SU-DHL-6 (cell line): ENCODE measurements around the gene ADARB2.

Experiments
- EZH2phosphoT487 ChIP-seq: fragments of 200-600 bp; sonication (generic), shearing (Covaris generic); conservative IDR thresholded peaks from 2 replicates; pipeline ENCODE4 v1.6.1; 2018; ENCODE audit warnings: mild to moderate bottlenecking, antibody characterized with exemption, low read length, moderate library complexity, mixed read lengths
- TF ChIP-seq, protein P1 (sequence below): fragments of 200-600 bp; sonication (generic); IDR thresholded peaks from one replicate; pipeline ENCODE4 v1.5.1; 2017; ENCODE audit warnings: antibody characterized with exemption, mild to moderate bottlenecking, low read length, moderate library complexity; ENCODE audit not compliant: insufficient read depth, poor library complexity, severe bottlenecking

DNA sequence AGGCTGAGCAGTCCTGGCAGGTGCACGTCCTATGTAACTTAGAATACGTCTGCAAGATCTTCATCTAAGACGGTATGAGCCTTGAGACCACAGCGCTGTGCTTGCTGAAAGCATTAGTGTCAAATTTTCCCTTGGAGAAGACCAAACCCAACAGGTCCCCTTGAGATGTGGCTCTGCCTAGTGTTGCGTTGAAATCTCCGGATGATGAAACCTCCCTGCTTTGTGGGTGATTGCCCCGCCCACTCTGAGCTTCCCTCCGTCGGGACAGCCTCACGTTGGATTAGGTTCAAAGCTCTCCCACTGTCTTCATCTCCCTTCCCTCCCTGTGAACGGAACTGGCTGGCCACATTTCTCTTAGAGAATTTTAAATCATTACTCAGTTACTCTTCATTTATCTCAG lies 102.0 kb downstream of the ADARB2 start:
- TF ChIP-seq, protein P1, sequence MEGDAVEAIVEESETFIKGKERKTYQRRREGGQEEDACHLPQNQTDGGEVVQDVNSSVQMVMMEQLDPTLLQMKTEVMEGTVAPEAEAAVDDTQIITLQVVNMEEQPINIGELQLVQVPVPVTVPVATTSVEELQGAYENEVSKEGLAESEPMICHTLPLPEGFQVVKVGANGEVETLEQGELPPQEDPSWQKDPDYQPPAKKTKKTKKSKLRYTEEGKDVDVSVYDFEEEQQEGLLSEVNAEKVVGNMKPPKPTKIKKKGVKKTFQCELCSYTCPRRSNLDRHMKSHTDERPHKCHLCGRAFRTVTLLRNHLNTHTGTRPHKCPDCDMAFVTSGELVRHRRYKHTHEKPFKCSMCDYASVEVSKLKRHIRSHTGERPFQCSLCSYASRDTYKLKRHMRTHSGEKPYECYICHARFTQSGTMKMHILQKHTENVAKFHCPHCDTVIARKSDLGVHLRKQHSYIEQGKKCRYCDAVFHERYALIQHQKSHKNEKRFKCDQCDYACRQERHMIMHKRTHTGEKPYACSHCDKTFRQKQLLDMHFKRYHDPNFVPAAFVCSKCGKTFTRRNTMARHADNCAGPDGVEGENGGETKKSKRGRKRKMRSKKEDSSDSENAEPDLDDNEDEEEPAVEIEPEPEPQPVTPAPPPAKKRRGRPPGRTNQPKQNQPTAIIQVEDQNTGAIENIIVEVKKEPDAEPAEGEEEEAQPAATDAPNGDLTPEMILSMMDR, result no peak
- TF ChIP-seq EZH2phosphoT487, result no peak
